ENCODE results near the gene MYBPC2. TPM values are rescaled to one million over a fixed set of nuclear protein-coding genes. Genes with fewer than 3 reads are reported as not detected.
A peak's percentile ranks its signal among the peaks of the same experiment; 100 is the strongest.

The MYBPC2 gene
- total and polyA plus RNA-seq, 9 of the 15 experiments (the other 6 are each of a cell fraction or from before 2014, with no cell fraction given): 0.01 to 0.14 (median 0.04) TPM; not detected in 6

GRCh38 chr19:50486823-50487515, 54.3 kb downstream of the MYBPC2 start (continued):
- peak; percentile 87 for TF ChIP-seq ZNF280A (IDR thresholded peaks at IDR 0.05; ENCODE audit: low read depth, partially characterized antibody)
- peak; percentile 6 for TF ChIP-seq GTF3C2 (IDR thresholded peaks at IDR 0.05; ENCODE audit: borderline replicate concordance, extremely low read depth, insufficient read length)
- no peak for TF ChIP-seq MAFK (IDR thresholded peaks at IDR 0.05; ENCODE audit: low read length)
- no peak for TF ChIP-seq GATA2 (CRISPR knock-in tag; IDR thresholded peaks at IDR 0.05)
- no peak for TF ChIP-seq ZBTB2 (IDR thresholded peaks at IDR 0.05)
- TF ChIP-seq ZNF766 (CRISPR knock-in tag; conservative IDR thresholded peaks at IDR 0.05): no peak
- TF ChIP-seq DIDO1 (tag; IDR thresholded peaks at IDR 0.05; ENCODE audit: low read depth): no peak
- no peak for TF ChIP-seq ZSCAN32 (CRISPR knock-in tag; IDR thresholded peaks at IDR 0.05)
- TF ChIP-seq MBD2 (IDR thresholded peaks at IDR 0.05; ENCODE audit: borderline replicate concordance, low read depth): no peak
- TF ChIP-seq POLR2B (IDR thresholded peaks at IDR 0.05; ENCODE audit: low read depth, partially characterized antibody): no peak
- TF ChIP-seq ILF3 (IDR thresholded peaks at IDR 0.05; ENCODE audit: borderline replicate concordance): no peak
- no peak for TF ChIP-seq ZBTB11 (CRISPR knock-in tag; IDR thresholded peaks at IDR 0.05)
- no peak for TF ChIP-seq THRAP3 (IDR thresholded peaks at IDR 0.05; ENCODE audit: borderline replicate concordance)
- no peak for TF ChIP-seq ZNF561 (CRISPR knock-in tag; conservative IDR thresholded peaks at IDR 0.05)
- no peak for TF ChIP-seq KLF16 (IDR thresholded peaks at IDR 0.05)
- TF ChIP-seq RAD21 (CRISPR knock-in tag; conservative IDR thresholded peaks at IDR 0.05 in 1 of 2, IDR thresholded peaks at IDR 0.05 in 1 of 2): peak in 1 of 2 experiments; percentile 47; a peak in 2 of 4 replicates
- TF ChIP-seq ETV5 (CRISPR knock-in tag; IDR thresholded peaks at IDR 0.05; ENCODE audit: low read depth): no peak
- TF ChIP-seq POLR2A (conservative IDR thresholded peaks at IDR 0.05): no peak
- no peak for TF ChIP-seq SREBF1 (IDR thresholded peaks at IDR 0.05; ENCODE audit: borderline replicate concordance, low read depth, low read length)

Data from K562 (cell line).